Measurements from ENCODE around the gene PSMD6.

Gene PSMD6

DNA sequence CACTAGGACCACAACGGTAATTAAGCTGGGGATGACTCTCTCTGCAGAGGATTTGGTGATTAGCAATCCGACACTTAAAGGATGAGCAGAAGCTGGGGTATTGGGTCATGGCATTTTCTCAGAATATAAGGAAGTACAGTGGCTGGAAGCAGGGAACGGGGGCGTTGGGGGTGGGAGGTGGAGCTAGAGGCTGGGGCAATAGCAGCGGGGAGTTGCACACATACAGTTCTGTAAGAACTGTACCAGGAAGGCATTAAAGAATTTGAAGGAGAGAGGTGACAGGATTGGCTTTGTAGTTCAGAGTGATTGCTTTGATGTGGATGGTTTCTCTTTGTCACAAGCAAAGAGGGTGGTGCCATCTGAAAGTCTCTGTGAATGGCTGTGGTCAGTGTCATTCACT lies 28.2 kb downstream of the PSMD6 start:
- DNase-seq (ENCODE audit: low read depth, low spot score), result no peak
- in situ Hi-C loops (cut with HindIII; ENCODE audit: low sequenced_read_pairs), result no loop called here
- no peak overlapping the region for H3K4me3 ChIP-seq (ENCODE audit: low read depth, low read length)
- TF ChIP-seq, protein P1, sequence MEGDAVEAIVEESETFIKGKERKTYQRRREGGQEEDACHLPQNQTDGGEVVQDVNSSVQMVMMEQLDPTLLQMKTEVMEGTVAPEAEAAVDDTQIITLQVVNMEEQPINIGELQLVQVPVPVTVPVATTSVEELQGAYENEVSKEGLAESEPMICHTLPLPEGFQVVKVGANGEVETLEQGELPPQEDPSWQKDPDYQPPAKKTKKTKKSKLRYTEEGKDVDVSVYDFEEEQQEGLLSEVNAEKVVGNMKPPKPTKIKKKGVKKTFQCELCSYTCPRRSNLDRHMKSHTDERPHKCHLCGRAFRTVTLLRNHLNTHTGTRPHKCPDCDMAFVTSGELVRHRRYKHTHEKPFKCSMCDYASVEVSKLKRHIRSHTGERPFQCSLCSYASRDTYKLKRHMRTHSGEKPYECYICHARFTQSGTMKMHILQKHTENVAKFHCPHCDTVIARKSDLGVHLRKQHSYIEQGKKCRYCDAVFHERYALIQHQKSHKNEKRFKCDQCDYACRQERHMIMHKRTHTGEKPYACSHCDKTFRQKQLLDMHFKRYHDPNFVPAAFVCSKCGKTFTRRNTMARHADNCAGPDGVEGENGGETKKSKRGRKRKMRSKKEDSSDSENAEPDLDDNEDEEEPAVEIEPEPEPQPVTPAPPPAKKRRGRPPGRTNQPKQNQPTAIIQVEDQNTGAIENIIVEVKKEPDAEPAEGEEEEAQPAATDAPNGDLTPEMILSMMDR (IDR thresholded peaks at IDR 0.05; ENCODE audit: low read depth, low read length), result no peak

DNA sequence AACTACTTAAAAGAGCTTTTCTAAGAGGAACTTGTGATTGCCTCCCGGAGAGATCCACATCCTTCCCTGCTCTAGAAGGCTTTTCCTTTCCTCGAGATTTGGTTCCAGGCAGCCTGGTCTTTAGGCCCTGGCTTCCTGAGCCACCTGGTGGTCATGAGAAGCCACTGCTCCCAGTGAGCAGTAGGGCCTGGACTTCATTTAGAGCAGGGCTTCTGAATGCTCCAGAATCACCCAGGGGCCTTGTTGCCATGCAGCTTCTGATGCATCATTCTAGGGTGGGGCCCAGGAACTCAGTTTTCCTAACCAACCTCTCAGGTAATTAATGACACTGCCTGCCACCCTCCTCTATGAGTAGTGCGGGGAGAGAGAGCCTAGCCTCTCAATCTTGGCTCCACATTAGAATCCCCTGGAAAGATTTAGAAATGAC lies 29.6 kb downstream of the PSMD6 start:
- TF ChIP-seq, protein P1 (IDR thresholded peaks at IDR 0.05; ENCODE audit: low read depth, low read length), result peak; percentile 99
- peak; percentile 83 for DNase-seq (ENCODE audit: low read depth, low spot score)
- H3K4me3 ChIP-seq (ENCODE audit: low read depth, low read length), result no peak overlapping the region
- in situ Hi-C loops (cut with HindIII; ENCODE audit: low sequenced_read_pairs), result no loop called here

DNA sequence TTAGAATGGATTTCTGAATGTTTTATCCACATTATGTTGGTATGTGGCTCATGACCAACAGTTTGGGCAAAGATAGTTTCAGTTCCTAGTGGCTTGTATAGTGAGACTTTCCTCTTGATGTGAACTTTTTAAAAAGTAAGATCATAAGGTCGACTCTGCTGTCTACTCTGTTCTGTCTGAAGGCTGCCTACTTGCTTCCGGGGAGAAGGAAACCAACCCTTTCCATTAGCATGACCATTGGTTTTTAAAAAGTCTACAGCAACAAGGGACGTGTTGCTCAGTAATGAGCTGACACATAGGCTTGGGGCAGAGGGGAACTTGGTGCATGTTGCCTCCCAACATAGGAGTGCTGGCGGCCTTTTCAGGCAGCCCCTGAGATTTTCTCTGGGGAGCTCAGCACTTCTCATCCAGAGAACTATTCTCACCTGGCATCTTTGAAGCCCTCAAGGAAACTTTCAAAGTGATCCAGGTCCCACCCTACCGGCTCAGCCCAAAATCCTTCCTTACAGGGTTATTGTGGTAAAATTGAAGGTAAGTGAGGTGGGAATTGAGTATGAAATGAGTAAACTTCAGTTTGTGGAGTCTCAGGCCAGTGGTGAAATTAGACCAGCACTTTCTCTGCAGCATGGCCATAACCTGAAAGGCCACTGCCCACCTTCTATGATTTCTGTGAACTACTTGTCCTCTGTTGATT lies 30.6 kb downstream of the PSMD6 start:
- TF ChIP-seq, protein P1 (IDR thresholded peaks at IDR 0.05; ENCODE audit: low read depth, low read length), result no peak
- in situ Hi-C loops (cut with HindIII; ENCODE audit: low sequenced_read_pairs), result no loop called here
- H3K4me3 ChIP-seq (ENCODE audit: low read depth, low read length), result no peak overlapping the region
- no peak for DNase-seq (ENCODE audit: low read depth, low spot score)

DNA sequence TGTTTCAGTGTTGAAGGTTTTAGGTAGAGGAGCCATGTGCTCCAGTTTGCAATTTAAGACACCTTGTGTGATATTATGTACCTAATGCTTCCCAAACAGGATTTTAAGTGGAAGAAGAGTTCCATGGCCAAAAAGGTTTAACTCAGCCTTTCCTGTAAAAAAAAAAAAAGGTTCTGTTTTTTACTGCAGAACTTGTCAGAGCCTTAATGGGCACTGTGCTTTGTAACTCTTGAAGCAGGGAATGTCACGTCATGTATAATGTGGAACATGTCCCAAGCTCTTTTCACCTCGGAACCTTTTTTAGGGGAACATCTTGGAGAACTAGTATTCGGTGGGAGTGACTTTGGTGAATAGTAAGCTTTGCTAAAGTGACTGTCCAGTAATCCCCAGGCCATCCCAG lies 31.6 kb downstream of the PSMD6 start:
- TF ChIP-seq, protein P1 (IDR thresholded peaks at IDR 0.05; ENCODE audit: low read depth, low read length), result no peak
- in situ Hi-C loops (cut with HindIII; ENCODE audit: low sequenced_read_pairs), result no loop called here
- H3K4me3 ChIP-seq (ENCODE audit: low read depth, low read length), result no peak overlapping the region
- DNase-seq (ENCODE audit: low read depth, low spot score), result no peak

DNA sequence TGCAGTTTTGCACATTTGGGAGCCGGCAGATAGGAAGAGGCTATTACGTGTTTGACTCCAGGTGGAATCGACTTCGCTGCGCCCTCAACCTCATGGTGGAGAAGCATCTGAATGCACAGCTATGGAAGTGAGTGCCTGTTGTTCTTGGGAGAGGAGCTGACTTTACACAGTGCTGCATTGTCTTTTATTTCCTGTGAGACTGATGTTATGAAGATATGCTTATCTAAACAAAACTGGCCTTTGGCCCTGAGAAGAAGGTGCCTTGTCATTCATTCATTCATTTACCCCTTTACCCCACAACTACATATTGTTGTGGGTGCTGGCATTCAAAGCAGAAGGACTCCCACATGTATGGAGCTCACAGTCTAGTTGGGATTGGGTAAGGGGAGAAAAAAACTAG lies 32.6 kb downstream of the PSMD6 start:
- no peak overlapping the region for H3K4me3 ChIP-seq (ENCODE audit: low read depth, low read length)
- TF ChIP-seq, protein P1 (IDR thresholded peaks at IDR 0.05; ENCODE audit: low read depth, low read length), result no peak
- DNase-seq (ENCODE audit: low read depth, low spot score), result no peak
- in situ Hi-C loops (cut with HindIII; ENCODE audit: low sequenced_read_pairs), result no loop called here

DNA sequence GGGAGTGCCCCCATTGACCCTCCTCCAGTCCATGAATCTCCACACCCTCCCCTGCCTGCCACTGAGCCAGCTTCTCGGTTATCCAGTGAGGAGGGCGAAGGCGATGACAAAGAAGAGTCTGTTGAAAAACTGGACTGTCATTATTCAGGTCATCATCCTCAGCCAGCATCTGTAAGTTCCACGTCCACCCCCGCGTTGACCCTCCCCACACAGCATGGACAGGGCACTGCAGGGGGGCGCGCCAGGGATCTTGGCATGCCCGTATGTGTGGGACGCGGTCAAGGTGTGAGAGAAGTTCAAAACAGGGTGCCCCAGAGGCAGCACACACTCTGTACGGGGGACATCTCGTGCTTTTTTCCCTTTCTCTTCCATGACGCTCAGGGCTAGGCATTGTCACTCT lies 33.1 kb downstream of the PSMD6 start:
- in situ Hi-C loops (cut with HindIII; ENCODE audit: low sequenced_read_pairs), result no loop called here
- TF ChIP-seq, protein P1 (IDR thresholded peaks at IDR 0.05; ENCODE audit: low read depth, low read length), result no peak
- H3K4me3 ChIP-seq (ENCODE audit: low read depth, low read length), result no peak overlapping the region
- DNase-seq (ENCODE audit: low read depth, low spot score), result no peak

Measured in astrocyte of the spinal cord (primary cell).